HG03565 (cell line): ENCODE results near the gene PER3.

ENCODE experiments used
- ATAC-seq: cut with Tn5 transposase; IDR thresholded peaks from one replicate; pipeline ENCODE4 v1.9.1; 2021; ENCODE audit warnings: mild to moderate bottlenecking, moderate library complexity; ENCODE audit not compliant: unreplicated experiment

The PER3 gene

DNA sequence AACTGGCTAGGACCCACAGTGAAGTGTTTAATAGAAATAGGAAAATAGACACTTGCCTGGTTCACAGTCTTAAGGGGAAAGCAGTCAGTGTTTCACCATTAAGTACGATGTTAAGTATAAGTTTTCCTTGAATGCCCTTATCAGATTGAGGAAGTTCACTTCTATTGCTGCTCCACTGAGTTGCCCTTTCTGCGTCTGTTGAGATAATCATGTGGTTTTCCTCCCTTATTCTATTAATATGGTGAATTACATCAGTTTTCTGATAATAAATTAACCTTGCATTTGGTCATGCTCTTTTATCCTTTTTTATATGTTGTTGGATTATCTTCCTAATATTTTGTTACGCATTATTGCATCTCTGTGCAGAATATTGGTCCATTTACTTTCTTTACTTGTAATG, 47.4 kb downstream of the PER3 start:
- ATAC-seq: no peak

DNA sequence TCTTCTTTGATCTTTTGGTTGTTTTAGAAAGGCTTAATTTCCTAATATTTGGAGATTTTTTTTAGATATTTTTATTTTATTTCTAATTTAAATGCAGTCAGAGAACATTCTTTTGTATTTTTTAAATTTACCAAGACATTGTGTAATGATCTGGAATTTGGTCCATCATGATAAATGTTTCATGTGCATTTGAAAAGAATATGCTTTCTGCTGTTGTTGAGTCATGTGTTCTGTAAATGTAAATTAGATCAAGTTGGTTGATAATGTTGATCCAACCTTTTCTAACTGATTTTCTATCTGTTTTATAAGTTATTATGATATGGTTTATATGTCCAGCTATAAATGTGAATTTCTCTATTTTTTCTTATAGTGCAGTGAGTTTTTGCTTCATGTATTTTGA, 48.9 kb downstream of the PER3 start:
- no peak for ATAC-seq

DNA sequence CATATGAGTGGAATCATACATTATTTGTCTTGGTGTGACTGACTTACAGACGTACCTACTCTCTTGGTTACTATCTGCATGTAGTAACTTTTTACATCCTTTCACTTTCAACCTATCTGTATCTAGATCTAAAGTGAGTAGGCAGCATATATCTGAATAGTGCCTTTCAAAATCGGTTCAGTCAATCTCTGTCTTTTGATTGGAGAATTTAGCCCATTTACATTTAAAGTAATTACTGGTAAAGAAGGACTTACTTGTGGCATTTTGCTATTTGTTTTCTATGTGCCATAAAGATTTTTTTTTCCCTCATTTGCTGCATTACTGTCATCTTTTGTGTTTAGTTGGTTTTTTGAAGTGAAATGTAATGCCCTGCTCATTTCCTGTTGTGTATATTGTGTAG, 54.6 kb downstream of the PER3 start:
- no peak for ATAC-seq

DNA sequence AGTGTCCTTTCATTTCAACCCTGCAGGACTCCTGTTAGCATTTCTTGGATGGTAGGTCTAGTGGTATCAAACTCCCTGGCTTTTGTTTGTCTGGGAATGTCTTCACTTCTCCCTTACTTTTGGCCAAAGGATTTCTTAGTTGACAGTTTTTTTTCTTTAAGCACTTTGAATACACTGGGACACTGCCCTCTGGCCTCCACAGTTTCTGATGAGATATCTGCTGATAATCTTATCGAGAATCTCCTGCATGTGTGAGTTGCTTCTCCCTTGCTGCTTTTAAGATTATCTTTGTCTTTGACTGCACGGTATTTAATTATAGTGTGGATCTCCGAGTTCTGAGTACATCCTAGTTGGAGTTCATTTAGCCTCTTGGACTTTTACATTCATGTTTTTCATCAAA, 55.4 kb downstream of the PER3 start:
- ATAC-seq: no peak

DNA sequence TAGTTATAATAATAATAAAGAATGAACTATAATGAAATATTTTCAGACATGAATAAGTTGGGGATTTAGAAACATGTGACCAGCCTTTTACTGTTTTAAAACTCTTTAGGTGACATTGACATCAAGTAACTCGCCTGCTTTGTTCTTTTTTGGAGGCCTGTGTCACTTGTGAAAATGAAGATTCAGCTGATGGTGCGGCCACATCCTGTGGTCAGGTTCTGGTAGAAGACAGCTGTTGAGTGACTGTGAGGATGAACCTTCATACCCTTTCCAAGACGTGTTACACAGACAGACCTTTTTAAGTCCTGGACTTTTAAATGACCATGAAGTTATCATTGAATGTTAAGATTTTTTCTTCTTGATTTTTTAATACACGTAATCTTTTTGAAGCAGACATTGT, 58.4 kb downstream of the PER3 start:
- no peak for ATAC-seq

DNA sequence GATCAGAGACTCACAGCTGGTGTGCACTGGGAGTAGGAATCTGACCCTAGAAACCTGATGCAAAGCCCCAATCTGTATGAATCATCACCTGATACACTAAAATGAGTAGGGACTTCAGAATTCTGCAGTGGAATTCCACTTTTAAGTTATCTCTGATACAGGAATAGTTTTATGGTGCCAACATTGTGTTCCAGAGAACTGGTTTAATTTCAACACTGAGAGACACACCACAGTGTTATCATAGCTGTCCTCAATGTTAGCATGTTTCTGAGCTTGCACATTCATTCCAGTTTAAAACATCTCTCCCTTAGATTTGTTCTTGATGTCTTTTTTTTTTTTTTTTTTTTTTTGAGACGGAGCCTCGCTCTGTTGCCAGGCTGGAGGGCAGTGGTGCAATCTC, 61.7 kb downstream of the PER3 start:
- ATAC-seq: no peak

DNA sequence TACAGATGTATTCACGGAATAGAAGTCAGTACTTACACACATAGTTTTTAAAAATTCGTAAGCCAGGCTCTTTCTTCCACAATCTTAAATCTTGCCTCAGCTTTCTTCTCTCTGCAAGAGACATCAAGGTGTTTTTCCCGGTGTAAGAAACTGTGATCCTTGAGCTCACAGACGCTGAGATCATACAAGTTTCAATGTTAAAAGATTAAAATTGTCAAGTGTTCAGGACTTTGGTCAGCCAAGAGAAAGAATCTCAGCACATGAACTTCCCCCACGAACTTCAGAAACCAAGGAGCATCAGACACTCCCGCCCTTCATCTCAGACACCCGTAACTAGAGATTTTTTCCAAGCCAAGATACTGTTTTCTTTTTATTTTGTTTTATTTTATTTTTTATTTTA, 62.6 kb downstream of the PER3 start:
- no peak for ATAC-seq

DNA sequence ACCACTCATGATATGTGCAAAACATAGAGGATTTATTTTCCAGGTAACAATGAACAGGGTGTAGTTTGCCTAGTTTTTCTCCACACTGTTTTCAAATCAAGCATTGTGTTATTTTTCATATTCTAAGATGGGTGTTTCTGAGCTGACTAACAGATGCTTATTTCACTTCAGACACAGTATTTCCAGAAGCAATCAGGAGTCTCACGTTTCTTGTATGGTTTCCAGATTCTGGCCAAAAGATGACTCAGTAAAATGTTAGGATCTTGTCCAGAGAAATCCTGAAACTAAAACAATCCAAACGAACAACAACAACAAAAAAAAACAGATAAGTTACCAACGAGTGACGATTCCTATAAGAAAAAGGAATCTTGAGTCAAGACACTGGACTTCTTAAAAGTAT, 63.5 kb downstream of the PER3 start:
- ATAC-seq: no peak

DNA sequence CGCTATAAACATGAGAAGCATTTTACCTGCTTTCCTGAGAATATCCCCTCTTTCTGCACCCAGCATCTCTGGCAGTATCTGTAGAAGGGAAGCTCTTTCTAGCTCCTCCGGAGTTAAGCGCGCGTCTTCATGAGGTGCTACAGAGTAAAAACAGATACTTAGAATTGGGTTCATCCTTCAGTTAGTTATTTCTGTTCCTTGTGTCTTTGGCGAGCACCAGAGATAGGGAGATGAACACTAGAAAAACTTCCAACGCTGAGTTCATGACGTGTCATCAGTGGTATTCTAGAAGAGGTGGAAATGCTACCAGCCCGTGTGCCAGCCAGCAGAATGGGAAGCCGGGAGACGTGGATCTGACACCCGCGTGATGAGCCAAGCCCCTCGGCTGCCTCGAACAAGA, 66.7 kb downstream of the PER3 start:
- ATAC-seq: no peak

DNA sequence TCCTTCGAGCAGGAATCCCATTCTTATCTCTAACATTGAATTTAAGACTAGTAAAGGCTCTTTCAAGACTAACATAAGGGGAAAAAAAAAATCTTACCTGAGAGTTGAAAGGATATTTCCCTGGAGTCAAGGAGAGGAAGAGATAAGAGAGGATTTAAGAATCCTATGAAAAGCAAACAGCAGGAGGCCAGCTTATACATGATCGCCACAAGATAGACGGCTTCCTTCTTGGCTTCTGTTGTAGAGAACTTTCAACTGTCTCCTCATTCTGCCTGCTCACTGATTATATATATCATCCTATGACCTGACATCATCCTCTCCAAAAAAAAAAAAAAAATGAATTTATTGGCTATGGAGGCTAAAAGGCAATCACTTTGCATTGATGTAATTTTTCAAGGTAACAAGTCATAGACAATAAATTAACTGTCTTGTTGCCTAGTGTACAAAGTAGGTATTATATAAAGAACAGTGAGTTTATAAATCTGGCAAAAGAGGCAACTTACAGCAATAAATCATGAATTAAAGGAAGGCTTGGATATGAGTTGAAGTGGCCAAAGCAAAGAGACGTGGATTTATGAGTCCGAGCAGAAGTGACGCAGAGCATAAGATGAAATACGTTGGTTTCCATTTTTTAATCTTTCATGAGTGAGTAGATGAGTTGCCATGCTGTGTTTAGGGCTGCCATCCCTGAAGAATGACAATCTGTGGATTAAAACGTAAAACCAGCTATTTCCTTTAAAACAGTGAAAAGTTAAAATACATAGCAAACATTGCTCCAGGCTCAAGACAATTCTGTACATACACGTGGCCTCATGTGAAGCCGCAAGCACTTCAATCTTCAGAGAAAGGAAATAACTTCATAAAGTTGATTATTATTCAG, 69.0 kb downstream of the PER3 start, which contains the start of gene UTS2:
TSS of gene UTS2 (minus strand) at position 262 of the 880 bp plus-strand sequence. CDS start at position 200, 62 bp downstream.
- ATAC-seq: no peak

DNA sequence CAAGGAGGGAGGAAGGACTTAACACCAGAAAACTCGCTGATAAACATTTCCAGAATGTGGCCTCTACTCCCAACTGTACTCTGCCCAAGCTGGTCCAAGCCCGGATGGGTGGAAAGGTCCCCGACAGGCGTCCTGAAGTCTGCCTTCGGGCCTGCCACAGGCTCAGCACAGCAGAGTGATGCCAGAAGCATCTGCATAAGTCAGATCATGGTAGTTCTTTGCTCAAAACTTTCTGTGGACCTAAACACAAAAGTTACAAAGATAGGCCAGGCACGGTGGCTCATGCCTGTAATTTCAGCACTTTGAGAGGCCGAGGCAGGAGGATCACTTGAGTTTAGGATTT, 69.6 kb downstream of the PER3 start:
- ATAC-seq: no peak

DNA sequence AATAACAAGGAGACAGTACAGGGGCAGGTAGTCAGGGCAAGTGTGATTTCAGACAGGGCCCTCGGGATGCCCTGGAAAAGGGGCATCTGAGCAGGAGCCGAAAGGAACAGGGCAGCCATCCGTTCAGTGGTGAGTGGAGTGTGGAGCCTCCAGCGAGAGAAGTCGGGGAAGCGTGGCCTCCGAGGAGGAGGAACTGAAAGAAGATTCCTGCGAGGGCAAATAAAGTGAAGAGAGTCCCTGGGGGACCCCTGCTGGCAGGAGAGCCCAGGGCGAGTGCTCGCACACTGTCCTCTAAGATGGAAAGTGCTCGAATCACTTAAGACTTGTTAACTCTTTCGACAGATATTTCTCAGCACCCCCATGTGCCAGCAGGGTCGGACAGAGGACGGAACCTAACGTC, 72.3 kb downstream of the PER3 start:
- ATAC-seq: no peak

DNA sequence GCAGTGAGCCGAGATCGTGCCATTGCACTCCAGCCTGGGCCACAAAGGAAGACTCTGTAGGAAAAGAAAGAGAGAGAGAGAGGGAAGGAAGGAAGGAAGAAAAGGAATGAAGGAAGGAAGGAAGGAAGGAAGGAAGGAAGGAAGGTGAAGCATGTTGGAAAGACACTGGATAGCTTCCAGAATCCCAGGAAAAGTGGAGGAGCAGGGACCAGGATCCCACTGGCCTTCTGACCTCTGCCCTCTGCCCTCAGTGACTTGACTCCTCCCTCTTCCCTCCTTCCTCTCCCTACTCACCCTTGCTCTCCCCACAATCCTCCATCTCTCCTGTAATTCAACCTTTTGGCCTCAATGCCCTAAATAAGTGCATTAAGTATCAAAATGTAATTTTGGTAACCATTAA, 72.9 kb downstream of the PER3 start:
- ATAC-seq: no peak

DNA sequence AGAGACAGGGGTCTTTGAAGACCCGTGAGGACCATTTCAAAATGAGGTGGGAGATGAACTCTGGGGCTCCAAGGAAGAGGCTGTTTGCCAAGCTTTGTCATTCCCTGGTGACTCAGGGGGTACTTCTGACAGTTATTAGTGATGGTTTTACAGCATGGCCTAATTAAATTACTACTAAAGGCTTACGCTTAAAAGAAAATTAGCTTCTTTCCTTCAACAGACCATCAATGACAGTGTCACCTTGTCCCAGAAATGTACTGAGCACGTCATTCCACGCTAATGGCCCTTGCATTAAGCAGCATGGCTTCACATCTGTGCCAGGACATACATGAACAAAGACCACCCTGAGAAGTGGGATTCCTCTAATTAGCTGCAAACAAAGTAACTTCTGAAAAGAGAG, 73.9 kb downstream of the PER3 start:
- no peak for ATAC-seq

DNA sequence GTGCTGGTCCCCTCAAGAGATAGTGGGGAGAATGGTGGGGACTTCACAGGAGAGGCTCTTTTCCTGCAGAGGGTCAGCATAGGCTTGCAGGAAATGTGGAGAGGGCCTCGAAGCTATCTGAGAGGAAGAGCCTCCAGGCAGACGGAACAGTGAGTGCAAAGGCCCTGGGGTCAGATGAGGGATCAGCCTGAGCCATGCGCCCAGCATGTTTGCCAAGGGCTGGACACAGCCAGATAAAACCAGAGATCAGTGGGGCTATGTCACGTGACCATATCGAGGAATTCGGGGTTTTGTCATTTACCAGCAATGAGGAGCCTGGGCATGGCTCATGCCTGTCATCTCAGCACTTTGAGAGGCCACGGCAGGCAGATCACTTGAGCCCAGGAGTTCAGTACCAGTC, 75.3 kb downstream of the PER3 start:
- no peak for ATAC-seq

DNA sequence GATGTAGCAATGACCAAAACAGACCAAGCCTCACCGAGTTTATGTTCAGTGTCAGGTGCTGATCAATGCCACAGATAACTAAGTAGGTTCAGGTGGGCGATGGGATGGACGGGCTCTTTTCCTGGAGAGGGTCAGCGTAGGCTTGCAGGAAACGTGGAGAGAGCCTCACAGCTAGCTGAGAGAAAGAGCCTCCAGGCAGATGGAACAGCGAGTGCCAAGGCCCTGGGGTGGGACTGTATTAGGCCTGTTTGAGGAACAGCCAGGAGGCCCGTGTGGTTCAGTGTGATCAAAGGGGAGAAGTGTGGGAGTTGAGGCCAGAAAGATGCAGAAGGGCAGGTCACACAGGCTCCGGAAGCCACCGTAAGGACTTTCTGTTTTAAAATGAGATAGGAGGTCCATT, 76.0 kb downstream of the PER3 start:
- no peak for ATAC-seq

DNA sequence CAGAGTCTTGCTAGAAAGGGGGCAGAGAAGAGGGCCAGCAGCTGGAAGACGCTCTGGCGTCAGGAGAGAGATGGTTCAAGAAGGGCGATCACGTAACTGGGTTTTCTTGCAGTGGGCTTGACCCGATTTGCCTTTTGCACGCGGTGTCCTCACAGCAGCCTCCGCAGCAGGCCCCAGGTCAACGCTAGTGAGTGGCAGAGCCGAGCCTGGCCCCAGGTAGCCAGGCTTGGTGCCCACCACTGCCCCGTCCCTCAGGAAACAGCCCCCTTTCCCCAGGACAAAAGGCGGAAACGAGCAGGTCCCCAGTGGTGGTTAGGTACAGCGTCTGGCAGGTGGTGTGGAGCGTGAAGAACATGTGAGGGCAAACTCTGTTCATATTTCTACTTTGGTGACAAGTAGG, 77.4 kb downstream of the PER3 start:
- no peak for ATAC-seq

DNA sequence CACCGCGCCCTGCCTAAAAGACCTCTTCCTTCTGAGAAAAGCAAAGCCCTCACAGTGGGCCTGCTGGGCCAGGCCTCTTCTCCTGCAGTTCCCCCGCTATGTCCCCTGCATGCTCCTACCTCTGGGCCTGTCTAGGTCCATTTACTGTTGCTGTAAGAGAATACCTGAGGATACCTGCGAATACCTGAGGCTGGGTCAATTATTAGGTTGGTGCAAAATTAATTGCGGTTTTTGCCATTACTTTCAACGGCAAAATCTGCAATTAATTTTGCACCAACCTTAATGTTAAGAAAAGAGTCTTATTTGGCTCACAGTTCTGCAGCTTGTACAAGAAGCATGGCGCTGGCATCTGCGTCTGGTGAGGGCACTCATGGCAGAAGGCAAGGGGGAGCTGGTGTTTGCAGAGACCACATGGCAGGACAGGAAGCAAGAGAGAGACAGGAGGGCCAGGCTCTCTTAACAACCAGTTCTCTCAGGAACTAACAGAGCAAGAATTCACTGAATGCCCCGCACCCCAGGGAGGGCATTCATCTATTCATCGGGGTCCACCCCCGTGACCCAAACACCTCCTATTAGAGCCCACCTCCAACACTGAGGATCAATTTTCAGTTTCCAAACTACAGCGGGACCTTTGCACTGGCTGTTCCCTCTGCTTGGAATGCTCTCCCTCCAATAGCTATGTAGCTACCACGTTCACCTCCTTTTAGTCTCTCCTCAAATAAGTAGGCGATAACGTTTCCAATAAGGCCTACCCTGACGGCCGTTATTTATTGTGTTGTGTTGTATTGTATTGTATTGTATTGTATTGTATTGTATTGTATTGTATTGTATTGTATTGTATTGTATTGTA, 78.3 kb downstream of the PER3 start:
- ATAC-seq: no peak

DNA sequence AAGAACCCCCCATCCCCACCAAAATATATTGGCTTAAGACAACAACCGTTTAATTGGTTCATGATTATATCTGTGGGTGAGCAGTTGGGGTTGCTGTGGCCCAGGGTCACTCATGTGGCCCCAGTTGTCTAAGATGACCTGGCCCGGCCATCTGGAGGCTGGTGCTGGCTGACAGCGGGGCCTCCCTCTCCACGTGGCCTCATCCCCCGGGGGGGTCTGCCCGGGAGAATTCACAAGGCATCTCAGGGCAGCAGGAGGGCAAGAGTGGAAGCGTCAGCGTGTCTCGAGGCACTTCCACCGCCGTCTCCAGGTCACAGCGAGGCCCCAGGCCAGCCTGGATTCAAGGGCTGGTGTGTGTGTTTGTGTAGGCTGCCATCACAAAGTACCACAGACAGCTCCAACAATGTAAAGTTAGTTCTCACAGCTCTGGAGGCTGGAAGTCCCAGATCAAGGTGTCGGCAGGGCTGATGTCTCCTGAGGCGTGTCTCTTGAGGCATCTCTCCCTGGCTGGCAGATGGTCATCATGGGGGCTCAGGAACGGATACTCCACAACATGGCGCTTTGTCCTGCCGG, 79.8 kb downstream of the PER3 start:
- no peak for ATAC-seq

DNA sequence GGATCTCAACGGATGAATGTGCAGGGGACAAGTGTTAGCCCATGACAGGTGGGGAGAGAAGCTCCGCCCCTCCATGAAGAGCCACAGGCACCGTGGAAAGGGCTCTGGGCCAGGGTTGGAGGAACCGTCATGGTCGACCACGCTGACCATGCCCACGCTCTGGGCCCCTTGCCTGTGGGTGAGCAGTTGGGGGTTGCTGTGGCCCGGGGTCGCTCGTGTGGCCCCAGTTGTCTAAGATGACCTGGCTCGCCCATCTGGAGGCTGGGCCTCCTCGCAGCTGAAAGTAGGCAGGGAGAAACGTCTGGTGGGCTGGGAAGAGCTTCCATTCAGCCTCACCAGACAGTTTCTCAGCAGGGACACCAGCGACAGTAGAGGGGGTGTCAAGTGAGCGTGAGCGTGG, 81.9 kb downstream of the PER3 start:
- ATAC-seq: no peak

DNA sequence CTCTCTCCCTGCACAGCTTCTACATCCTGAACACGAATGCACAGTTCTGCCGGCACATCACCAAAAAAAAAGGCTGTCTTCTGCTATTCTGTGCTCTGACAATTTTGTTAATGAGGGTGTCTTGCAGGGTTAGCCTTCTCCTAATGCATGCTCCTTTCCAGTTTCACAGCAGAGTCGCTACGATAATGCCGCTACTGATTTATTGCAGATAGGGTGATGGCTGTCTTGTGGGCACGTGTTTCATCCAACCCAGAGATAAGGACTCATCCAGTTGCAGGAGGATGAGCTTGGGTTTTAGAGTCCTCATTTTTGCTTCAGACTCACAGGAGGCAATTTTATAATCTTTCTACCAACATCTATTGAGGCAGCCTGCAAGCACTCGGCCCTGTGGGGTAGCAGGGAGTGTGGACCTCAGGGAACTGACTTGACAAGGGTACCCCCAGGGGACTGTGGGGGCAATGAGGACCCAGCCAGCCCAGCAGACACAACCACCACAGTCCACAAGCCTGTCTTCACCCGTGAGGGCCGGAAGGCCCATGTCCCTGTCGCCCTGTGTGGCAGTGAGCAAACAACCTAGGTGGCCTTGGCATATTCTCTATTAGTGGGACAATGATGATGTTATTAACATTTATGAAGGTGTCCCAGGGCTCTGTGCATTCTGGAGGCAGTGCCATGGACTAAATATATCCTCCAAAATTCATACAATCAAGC, 84.1 kb downstream of the PER3 start:
- ATAC-seq: no peak
